HG03175 (cell line): Measurements from ENCODE around the gene CRIM1.

Experiments used
- ATAC-seq: cut with Tn5 transposase; IDR thresholded peaks from one replicate; pipeline ENCODE4 v1.9.1; 2021; ENCODE audit warnings: mild to moderate bottlenecking, moderate library complexity; ENCODE audit not compliant: unreplicated experiment

CRIM1 gene

DNA sequence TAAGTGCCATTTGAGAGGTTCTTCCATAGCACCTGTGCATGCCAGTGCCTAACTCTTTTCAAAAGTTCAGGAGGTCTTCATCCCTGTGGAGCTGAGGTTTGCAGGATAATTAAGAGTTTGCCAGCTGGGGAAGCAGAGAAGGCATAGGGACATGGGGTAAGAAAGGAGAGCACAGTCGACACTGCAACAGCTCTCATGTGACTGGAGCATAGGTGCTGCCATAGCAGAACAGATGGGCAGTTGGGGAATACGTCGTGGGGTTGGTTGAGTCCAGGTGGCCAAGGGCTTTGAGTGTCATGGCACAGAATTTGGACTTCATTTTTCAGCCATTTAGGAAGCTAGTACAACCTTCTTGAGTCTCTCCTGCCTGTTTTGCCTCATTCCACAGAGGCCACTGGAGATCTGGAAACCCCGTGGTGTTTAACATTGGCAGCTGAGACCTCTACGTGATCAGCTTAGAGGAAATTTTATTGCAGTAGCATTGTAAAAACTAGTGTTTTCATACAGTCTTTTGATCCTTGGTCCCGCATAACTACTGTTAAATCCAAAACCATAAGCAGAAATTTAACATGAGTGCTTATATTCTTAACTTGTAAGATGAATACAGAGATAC is 65.1 kb downstream of the CRIM1 start:
- no peak for ATAC-seq

DNA sequence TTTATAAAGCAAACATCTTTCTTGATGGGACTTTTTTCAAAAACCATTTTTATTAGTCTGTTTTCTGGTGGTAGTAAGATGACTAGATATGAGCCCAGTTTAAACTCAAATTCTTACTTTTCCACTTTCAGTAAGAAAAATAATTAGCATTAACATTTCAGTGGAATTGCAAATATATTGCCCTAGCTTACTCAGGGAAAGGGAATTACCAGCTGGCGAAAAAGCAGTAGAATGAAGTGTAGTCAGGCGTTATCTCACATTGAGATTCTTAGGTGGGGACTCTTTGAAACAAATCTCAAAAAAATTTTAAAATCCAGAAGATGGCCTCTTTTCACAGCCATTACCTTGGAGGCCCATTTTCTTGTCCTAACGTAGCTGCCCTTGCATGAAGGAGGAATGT is 65.8 kb downstream of the CRIM1 start:
- no peak for ATAC-seq

DNA sequence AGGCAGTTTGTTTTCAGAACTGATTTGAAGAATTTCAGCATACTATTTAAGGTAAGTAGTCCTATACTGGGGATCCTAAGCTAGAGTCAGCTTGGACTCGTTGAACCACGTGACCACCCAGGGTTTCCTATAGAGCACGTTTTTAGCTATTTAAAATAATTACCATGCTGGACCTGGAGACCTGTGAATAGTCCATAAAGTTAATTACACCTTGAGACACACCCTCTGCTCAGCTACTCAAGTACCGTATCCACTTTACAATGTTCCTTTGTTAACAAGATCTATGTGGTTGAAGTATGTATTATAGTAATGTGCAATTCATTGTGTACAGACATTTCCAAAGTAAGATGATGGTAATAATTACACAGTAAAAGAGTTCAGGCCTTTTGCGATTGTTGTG is 67.6 kb downstream of the CRIM1 start:
- no peak for ATAC-seq

DNA sequence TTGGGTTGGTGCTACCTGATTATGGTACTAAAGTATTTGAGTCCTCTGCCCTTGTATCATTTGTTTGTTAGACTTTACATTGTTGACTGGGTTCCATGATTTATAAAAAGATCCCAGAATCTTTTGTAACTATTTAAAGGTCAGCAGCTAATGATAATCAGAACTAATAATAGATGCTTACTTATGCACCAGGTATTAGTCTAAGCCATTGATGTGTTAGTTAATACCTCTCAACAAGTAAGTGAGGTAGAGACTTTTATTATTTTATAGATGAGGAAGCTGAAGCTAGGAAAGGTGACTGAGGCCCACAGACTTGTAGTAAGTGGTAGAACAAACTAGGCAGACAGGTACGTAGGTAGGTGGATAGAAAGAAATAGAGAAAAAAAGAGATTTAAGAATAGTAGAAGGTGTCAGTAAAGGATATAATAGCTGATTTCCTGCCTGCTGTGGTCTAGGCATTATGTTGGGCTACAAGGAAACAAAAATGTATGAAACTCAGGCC is 68.1 kb downstream of the CRIM1 start:
- no peak for ATAC-seq

DNA sequence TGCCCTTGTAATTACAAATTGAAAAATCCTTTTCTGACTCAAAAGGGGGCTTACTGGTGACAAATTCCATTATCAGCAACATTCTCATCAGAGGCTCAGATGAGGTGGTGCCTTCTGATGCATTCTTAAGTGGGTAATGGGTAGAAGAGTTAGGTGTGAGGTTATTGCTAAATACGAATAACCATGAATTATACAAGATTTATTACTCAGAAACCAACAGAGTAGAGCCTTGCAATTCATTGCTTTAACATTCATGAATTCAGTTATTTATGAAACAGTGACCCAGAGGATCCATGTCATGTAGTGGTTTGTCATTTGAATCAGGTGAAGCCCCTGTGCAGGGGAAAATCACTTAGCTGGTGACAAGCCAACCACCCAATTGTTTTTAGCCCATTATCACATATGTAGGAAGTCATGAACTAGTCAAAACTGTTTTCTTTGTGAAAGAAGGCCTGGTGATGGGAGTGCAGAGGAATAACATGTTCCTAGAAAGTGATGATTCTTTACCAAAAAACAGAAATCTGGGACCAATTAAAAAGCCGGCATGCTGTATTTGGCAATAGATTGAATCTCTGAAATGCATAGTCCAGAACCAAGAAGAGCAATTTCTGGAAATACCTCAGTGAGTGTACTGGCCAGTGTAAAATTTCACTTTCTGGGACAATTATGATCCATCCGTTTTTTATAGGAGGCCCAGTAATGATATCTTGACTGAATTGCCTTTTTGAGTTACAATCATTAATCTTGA is 70.2 kb downstream of the CRIM1 start:
- no peak for ATAC-seq

DNA sequence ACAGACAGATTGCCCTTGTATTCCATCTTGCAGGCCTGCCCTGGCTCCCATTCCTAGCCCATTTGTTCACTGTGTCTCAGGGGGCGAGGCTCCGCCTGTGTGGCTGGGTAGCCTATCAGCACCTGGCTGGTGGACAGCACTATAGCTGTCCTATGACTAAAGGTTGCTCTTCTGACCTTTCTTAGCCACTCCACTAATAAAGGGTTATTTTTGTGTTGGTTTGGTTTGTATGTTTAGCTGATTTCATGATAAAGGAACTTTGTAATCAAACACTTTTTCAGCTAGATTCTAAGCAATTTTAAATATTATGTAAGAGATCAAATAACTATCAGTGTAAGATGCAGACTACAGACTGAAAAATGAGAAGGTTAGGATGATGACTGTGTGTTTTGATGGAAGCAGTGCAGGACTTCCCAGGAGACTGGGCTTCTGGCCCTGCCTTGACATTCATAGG is 72.2 kb downstream of the CRIM1 start:
- ATAC-seq, result no peak

DNA sequence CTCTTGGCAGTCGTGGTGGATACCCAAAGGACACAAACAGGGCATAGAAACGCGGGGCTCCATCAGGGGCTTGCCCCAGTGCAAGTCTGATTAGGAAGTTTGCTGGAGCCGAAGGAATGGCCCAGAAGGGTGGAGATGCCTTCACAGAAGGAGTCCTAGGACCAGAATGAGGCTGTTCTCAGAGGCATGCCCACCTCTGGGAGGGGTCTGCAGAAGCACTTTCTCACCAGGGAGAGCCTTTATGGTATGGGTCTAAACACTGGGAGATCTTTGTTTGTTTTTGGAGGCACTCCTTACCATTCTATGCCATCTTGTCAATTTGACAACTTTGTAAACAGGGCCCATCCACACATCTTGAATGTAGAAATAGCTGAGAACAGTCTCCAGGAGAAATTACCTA is 75.0 kb downstream of the CRIM1 start:
- no peak for ATAC-seq

DNA sequence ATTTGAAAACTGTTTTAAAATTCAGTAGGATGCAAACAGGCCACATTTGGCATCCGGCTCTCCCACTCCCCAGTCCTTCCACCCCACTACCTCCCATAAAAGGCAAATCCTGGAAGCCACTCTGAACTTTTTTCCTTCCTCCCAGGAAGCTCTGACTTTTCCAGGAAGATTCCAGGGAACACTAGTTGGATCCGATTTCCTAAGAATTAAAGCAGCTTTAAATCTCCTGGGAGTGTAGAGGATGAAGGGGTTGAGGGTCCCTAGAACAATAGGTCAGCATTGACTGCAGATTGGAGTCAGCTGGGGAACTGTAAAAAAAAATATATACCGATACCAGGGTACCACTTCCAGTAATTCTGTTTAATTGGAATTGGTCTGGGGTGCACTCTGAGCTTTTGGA is 76.9 kb downstream of the CRIM1 start:
- no peak for ATAC-seq

DNA sequence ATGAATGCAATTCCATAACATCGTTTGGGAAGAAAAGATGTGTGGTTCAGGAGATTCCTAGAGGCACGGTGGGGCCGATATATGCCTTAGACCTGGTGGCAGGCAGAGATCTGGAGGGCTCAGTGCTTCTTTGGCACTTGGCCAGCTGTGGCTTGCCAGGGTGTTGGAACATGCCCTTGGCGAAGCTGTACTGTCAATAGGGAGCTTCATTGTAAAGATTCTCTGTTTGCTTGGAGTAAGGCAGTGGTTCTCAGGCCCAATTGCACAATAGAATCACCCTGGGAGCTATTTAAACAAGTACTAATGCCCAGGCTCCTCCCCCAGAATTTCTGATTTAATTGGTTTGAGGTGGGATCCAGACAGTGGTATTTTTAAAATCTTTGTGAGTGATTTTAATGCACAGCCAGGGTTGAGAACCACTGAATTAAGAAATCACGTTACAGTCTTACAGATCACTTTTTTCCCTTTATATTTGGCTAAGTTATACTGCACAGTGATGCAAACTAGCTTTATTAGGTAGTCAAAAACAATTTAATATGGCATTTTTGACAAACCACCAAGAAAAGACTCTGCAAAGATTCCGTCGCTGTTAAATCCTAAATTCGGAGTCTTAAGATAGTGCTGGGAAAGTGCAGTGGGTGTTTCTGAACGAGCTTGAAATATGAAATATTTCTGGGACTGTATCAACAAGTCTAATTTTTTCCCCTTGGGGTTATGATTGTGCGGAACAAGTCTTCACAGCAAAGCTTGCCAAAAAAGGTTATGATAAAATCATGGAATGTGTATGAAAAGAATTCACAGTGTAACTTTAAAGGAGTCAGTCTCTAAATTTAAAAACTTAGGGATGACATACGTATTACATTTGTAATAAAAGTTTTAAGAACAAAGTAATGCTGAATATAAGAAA is 78.0 kb downstream of the CRIM1 start:
- no peak for ATAC-seq

DNA sequence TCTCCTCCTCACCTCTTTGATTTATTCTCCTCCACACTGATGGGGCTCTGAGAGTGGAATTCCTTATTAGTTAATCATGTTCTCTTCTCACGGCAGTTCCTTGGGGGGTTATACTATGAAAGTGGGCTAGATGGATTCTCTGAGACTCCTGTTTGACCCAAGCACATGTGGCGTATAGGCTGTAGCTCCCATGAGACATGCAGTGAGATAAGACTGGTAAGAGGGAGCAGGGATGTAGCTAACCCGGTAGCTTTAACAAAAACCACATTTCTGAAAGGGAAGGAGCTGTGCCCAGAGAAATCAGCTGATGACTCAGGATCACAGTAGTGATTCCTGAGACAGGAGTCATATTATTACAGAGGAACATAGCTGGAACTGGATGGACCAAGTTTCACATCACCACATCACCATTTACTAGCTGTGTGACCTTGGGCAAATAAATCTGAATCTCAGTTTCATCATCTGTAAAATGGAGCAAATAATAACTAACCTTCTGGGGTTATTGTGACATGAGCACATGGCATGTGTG is 82.9 kb downstream of the CRIM1 start:
- no peak for ATAC-seq

DNA sequence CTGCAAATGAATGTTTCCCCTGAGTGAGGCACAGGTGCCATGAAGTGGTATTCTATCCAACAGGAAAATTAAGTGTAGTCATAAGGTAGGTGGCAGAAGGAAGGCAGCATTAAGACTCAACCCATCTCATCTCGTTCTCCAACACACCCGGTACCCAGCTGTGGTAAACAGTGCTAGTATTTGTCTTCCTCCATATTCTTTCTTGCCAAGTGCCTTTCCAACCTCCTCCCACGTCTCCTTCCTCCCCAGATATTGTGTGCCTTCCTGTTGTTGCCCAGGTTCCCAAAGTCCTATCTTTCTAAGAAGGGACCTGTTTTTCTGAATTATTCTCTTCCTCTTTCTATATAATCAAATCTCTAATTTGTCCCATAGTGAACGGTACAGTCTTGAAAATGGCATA is 83.5 kb downstream of the CRIM1 start:
- ATAC-seq, result no peak

DNA sequence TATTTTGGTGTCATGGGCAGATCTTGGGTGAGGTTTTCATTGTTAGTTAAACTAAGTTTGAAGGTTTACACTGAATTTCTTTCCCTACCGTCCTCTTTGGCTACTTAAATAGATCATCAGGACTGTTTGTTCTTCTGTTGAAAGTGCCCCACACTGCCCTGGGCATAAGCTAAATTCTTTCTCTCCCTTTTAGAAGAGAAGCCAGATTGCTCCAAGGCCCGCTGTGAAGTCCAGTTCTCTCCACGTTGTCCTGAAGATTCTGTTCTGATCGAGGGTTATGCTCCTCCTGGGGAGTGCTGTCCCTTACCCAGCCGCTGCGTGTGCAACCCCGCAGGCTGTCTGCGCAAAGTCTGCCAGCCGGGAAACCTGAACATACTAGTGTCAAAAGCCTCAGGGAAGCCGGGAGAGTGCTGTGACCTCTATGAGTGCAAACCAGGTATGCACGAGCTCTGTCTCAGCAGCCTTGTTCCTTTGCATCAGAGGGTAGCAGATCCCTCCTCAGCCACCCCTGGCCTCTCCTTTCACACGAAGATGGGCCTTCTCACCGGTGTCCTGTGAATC is 85.6 kb downstream of the CRIM1 start:
- no peak for ATAC-seq

DNA sequence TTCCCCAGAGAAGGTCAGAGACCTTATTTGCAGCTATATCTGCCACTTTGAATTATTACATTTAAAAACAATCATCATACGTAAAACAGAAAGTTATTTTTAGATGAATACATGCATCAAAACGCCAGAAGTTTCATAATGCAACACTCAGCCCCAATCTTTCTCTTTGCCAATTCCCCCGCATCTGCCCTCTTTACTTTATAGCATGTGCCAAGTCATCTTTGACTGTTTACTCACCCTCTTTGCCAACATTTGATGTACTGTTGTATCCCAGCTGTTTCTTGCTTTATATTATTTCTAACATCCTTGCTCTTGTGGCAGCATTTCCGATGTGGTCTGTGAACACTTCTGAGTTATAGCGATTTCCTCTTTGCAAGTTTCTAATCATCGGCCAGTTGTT is 86.2 kb downstream of the CRIM1 start:
- no peak for ATAC-seq

DNA sequence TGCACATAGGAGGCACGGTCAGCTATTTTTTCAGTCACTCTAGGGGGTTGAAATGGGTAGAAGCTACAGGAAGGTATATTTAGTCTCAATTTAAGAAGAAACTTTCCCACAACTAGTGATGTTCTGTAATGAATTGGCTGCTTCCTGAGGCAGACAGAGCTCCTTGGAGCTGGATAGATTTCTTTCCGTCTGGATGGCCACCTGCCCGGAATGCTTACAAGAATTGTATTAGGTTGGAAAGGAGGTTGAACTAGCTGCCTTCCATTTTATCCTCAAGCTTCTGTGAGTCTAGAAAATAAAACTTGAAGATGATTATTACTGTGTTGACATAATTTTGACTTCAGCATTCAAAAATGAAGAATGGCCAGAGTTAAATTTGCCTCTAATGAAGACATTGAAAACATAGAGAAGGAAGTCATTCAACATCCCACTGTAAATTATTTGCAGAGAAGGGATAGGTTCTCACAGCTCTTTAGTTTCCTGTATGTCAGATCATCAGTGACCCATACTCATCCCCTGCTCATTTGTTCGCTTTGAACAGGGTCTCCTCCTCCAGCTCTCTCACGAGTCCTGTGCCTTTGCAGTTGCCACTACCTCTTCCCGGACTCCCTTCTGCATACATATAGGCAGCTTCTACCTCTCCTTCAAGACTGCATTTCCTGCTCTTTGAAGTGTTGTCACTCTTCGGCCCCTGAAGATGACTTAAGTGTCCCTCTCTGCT is 88.8 kb downstream of the CRIM1 start:
- no peak for ATAC-seq

DNA sequence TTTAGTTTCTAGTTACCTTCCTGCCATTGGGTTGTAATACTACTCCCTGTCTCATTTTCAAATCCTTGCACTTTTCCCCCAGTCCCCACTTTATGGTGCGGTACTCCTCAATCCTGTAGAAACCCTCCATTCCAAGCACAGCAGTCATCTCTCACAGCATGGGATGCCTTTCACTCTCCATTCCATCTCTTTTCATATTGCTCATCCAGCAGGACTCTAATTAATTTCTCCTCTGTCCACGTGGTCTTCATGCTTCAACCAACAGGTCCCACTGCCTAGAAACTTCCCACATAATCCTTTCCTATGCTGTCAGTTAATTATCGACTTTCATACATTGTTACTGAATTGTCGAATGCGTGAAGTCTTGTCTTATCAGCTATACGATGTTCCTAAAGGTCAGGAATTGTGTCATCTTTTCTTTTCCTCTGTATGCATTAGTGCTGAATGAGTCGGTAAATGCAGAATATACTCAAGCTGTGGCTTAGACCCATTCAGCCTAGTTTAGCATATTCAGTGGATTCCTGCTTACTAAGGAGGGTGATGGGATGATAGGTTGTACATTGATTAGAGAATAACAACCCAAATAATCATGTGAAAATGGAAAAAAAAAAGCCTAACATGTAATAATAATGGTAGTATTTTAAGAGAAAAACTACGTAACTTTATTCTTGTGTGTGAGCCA is 89.7 kb downstream of the CRIM1 start:
- no peak for ATAC-seq

DNA sequence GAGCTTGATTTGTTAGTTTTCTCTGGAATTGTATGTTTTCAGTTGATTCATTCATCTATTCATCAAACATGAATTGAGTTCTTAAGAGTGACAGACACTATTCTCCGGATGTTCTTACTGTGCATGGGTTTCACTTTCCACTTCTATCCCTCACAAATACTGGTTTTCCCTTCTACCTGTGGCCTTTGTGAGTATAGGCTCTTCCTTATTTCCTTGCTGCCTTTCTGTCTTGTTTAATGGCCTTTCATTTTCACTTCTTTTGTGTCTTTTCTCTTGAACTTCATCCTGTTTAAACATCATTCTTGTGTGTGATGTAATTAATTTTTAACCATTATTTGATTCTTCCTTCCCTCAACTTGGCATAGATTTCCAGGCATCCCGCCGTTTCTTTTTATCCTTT is 90.7 kb downstream of the CRIM1 start:
- ATAC-seq, result no peak

DNA sequence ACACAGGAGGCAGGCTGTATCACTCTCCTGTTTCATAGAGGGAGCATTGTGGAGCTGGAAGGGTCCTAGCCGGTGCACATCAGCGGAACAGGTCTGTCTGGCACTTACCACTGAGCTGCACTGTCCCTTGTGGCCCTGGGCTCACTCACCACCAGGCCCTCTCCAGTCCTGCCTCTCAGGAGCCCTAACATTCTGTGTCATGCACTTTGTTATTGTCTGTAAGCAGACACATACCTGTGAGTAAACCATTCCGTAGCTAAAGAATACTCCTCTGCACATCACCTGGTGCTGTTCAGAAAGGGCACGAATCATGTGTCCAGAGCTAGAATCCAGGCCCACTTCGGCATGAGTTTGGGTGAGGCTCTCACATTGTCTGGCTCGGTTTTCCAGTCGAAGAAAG is 93.6 kb downstream of the CRIM1 start:
- ATAC-seq, result no peak

DNA sequence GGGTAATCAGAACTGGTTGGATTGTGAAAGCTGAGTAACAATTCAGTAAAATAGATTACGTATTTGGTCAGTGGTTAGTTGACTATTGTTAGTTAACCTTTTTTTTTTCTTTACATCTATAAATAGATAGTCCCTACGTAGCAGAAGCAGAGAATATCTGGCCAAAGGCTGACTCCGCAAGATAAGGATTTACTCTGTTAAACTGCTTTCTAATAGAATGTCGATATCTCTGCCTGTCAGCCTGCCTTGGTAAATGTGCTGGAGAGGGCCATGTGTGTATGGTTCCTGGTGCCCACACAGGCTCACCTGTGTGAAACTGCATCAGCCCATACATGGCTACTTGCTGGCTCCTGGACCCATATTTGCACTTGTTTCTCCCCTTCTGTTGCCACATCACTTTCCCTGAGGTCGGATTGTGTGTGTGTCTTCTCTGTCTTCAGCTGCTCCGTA is 94.4 kb downstream of the CRIM1 start:
- ATAC-seq, result no peak

DNA sequence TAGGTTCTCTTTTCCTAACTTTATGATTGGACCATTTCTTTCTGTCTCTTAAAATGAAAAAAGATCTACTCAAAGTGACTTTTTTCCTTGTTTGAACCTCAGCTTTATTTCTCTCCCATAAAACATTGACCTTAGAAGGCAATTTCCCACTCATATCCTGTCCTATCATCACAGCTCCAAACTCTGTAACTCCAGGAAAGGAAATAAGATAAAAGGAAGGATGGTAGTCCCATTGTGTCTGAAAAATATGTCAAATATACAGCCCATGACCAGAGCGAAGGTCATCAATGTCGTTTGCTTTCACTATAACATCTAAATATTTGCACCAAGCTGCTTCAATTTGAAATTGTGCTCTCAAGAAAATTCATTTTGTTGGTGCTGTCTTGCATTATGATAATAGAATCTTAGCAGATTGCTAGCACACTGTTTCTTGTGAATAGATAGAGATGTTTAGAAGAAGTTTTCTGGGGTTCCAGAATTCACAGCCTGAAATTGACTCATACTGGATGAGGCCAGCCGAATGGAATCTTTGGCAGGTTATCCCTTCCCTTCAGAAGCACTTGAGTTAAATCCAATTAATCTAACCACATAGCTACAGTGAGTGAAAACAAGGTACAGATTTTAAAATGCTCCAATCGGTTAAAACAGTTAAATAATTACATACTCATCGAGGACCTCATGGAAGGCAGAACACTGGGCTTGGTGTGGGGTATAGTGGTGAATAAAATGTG is 95.1 kb downstream of the CRIM1 start:
- no peak for ATAC-seq
